Endothelial cell of umbilical vein (primary cell): ENCODE results near the gene CLN6. TPM values are rescaled to one million over a fixed set of nuclear protein-coding genes. Genes with fewer than 3 reads are reported as not detected.
"Not testable (repeated sequence)": the region's sequence is repeated elsewhere in the genome, so short reads cannot be mapped to it uniquely, and the experiment has no call there.

Source experiments
- BruUV-seq: library from RNA; stranded (reverse); fragments of 400-500 nt; replicated peaks from 2 replicates; lab custom pipeline; 2021; lab: Mats Ljungman, UMichigan
- CTCF ChIA-PET: fragments of 300-600, 350-600 bp; sonication (Branson Sonifier 250); formaldehyde crosslinking; loops from one replicate; lab custom pipeline; 2021; ENCODE audit warnings: antibody characterized with exemption, inconsistent platforms; lab: Charles Lee
- POLR2A ChIA-PET: fragments of 300-600, 350-600 bp; sonication (Branson Sonifier 250); formaldehyde crosslinking; loops from one replicate; lab custom pipeline; 2021; ENCODE audit warnings: antibody characterized with exemption, inconsistent platforms; lab: Charles Lee
- DNase-seq: peaks from one replicate; pipeline ENCODE4 v3.0.0-alpha.2; 2011; ENCODE audit warnings: low read depth, low spot score
- FAIRE-seq: peaks from 2 replicates; lab custom pipeline; 2011; peaks lifted over from hg19 to GRCh38; lab: Jason Lieb, UNC
- H2AFZ ChIP-seq: 2 replicates; pipeline ENCODE4 v1.6.0; 2012; ENCODE audit warnings: low read depth, low read length, control low read depth, inconsistent platforms
- H3K27ac ChIP-seq: 2 replicates; pipeline ENCODE4 v1.5.1; 2011; ENCODE audit warnings: low read depth, mild to moderate bottlenecking, control low read depth, low read length, moderate library complexity; ENCODE audit not compliant: insufficient read depth
- H3K27me3 ChIP-seq, 2 experiments: 2 replicates each; pipeline versions ENCODE4 v1.6.0 to v1.6.1; 2011; ENCODE audit warnings: low read length in 2 of 2, mixed read lengths in 1 of 2; ENCODE audit not compliant: control insufficient read depth in 2 of 2, insufficient read depth in 2 of 2
- H3K36me3 ChIP-seq, 2 experiments: 2 replicates in 1 of 2; 3 replicates in 1 of 2; pipeline ENCODE4 v1.5.1; 2011; ENCODE audit warnings: low read length in 2 of 2, mild to moderate bottlenecking in 1 of 2, moderate library complexity in 1 of 2; ENCODE audit not compliant: control insufficient read depth in 2 of 2, insufficient read depth in 2 of 2; ENCODE audit errors: extremely low read depth in 1 of 2
- H3K4me1 ChIP-seq: 3 replicates; pipeline ENCODE4 v1.5.1; 2011; ENCODE audit warnings: mild to moderate bottlenecking, low read length; ENCODE audit not compliant: control insufficient read depth, insufficient read depth; ENCODE audit errors: extremely low read depth
- H3K4me2 ChIP-seq: 2 replicates; pipeline ENCODE4 v1.6.1; 2011; ENCODE audit warnings: low read length, control low read depth, mixed read lengths; ENCODE audit not compliant: insufficient read depth
- H3K4me3 ChIP-seq, 3 experiments: fragments of 200-600 bp in 1 of 3; sonication (generic), shearing (Covaris generic) in 1 of 3; replicated peaks in 1 of 3; 2 replicates each; pipeline ENCODE4 v1.5.1; 2011 to 2016; ENCODE audit warnings: control low read depth in 3 of 3, low read length in 3 of 3, mild to moderate bottlenecking in 2 of 3, inconsistent platforms in 1 of 3, low read depth in 1 of 3, moderate library complexity in 1 of 3; ENCODE audit not compliant: insufficient read depth in 1 of 3
- H3K79me2 ChIP-seq: 2 replicates; pipeline ENCODE4 v1.6.0; 2012; ENCODE audit warnings: low read length, inconsistent platforms; ENCODE audit not compliant: control insufficient read depth, insufficient read depth
- H3K9ac ChIP-seq: replicated peaks from 2 replicates; pipeline ENCODE3; 2011; ENCODE audit warnings: low read length, control low read depth; ENCODE audit not compliant: insufficient read depth; ENCODE audit errors: extremely low read depth
- H3K9me1 ChIP-seq: replicated peaks from 3 replicates; pipeline ENCODE4 v1.6.0; 2011; ENCODE audit warnings: mild to moderate bottlenecking, low read length; ENCODE audit not compliant: control insufficient read depth, insufficient read depth; ENCODE audit errors: extremely low read depth
- H3K9me3 ChIP-seq: replicated peaks from 2 replicates; pipeline ENCODE4 v1.5.1; 2012; ENCODE audit warnings: low read length, inconsistent platforms; ENCODE audit not compliant: control insufficient read depth, insufficient read depth
- H4K20me1 ChIP-seq: replicated peaks from 2 replicates; pipeline ENCODE3; 2011; ENCODE audit warnings: mild to moderate bottlenecking, low read length; ENCODE audit not compliant: control insufficient read depth, insufficient read depth; ENCODE audit errors: extremely low read depth
- EZH2 ChIP-seq: IDR thresholded peaks from 2 replicates; pipeline ENCODE4 v1.6.1; 2012; ENCODE audit warnings: borderline replicate concordance, low read depth, mild to moderate bottlenecking, moderate library complexity, low read length, inconsistent platforms; ENCODE audit not compliant: severe bottlenecking
- GATA2 ChIP-seq: IDR thresholded peaks from 2 replicates; pipeline ENCODE4 v1.7.0; 2011; ENCODE audit warnings: low read depth, mild to moderate bottlenecking, moderate library complexity, mixed read lengths, low read length; ENCODE audit not compliant: insufficient read length, insufficient read depth
- POLR2A ChIP-seq: IDR thresholded peaks from 2 replicates; pipeline ENCODE4 v1.6.1; 2012; ENCODE audit warnings: low read depth, mild to moderate bottlenecking, control low read depth, low read length
- POLR2AphosphoS5 ChIP-seq: IDR thresholded peaks from 2 replicates; pipeline ENCODE4 v1.6.1; 2012; ENCODE audit warnings: low read depth, mild to moderate bottlenecking, control low read depth, low read length, moderate library complexity; ENCODE audit not compliant: insufficient read depth
- dilution Hi-C: fragments of 300-500 bp; cut with MboI; formaldehyde crosslinking; loops from one replicate; pipeline ENCODE4 v1.15.0; 2019; ENCODE audit warnings: low sequenced_read_pairs; ENCODE audit not compliant: extremely low pct_ligation_motif_present
- intact Hi-C: fragments of 100-400 bp; cut with micrococcal nuclease; formaldehyde crosslinking; loops from one replicate; pipeline ENCODE4 v1.10.0; 2022
- polyA plus RNA-seq, 4 experiments: library from polyadenylated mRNA; depleted of rRNA in 3 of 4; stranded (reverse) in 3 of 4; unstranded in 1 of 4; fragments of >200 nt; gene quantifications; 2 replicates each; pipeline versions ENCODE4 v1.2.1 to v1.2.3, GENCODE V29; 2011 to 2012; ENCODE audit warnings: missing spikeins in 1 of 4
- total RNA-seq: library from RNA; stranded (reverse); gene quantifications from 2 replicates; pipeline ENCODE4 v1.2.3, GENCODE V29; 2021
- TF ChIP-seq, protein P1 (sequence below), 2 donors: IDR thresholded peaks; 1 replicate in 1 of 2; 2 replicates in 1 of 2; pipeline ENCODE4 v1.5.1; 2011; ENCODE audit warnings: low read length in 2 of 2, mild to moderate bottlenecking in 2 of 2, moderate library complexity in 2 of 2, control low read depth in 1 of 2, inconsistent platforms in 1 of 2, low read depth in 1 of 2; ENCODE audit not compliant: insufficient read depth in 1 of 2; ENCODE audit errors: extremely low read depth in 1 of 2

Gene CLN6
- total and polyA plus RNA-seq, 2 donors (not counting 3 experiments of a cell fraction or from before 2014, with no cell fraction given): 53.9 to 75.5 TPM

DNA sequence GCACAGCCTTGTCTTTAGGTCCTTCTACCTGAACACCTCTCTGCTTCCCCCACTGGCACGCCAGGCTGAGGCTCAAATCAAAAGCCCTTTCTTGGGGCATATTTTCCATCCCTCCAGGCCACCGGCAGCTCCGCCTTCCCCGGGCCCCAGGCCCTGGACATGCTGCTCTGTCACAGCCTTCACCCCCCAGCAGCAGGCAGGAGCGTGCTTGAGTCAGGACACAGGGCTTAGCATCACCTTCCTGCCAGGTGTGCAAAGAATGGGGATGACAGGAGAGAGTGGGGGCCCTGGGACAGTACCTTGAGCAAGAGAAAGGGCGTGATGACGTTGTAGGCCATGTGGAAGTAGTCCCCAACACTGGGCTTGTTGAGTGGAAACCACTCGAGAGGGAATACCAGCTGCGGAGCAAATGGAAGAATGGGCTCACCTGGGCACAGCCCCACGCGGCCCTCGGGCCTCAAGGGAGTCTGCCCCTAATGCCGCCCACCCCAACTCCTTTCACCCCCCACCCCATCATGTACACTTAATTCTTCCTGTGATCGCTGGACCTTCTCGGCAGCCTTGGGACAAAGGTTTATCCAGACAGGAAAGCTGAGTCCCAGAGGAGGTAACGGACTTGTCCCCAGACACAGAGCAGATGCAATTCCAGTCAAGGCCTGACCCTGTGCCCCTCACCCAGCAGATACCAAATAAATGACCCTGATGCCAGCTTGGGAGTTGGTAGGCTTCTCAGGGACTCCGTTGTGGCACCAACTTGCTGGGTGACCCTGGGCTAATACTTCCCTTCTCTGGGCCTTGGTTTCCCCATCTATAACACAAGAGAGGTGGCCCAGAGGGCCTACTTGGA is 15.3 kb downstream of the CLN6 start:
- dilution Hi-C loops: no loop called here

DNA sequence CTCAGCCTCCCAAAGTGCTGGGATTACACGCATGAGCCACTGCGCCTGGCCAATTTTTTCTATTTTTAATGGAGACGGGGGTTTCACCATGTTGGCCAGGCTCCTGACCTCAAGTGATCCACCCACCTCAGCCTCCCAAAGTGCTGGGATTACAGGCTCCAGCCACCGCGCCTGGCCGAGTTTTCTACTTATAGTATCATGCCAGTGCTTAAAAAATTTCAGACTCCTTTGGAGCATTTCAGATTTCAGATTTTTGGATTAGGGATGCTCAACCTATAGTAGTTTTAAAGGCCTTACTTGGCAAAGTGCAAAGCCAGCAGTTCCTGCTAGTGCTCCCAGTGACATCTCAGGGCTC is 16.1 kb downstream of the CLN6 start:
- peaks cover 20% of the 10 kb centered on the region for H3K79me2 ChIP-seq
- not testable (repeated sequence) for H3K9ac ChIP-seq

More for the DNA sequence above, 15.3 kb downstream of the CLN6 start:
- H3K9me1 ChIP-seq: no peaks in the 10 kb centered on the region
- no peaks in the 10 kb centered on the region for H4K20me1 ChIP-seq
- no peaks in the 10 kb centered on the region for H3K4me1 ChIP-seq
- no peak overlapping the region for H3K27ac ChIP-seq
- FAIRE-seq (no peak), DNase-seq (no peak)
- no peak overlapping the region for H2AFZ ChIP-seq
- no TSS peak for BruUV-seq
- CTCF ChIA-PET: no interaction called here
- TF ChIP-seq, protein P1, sequence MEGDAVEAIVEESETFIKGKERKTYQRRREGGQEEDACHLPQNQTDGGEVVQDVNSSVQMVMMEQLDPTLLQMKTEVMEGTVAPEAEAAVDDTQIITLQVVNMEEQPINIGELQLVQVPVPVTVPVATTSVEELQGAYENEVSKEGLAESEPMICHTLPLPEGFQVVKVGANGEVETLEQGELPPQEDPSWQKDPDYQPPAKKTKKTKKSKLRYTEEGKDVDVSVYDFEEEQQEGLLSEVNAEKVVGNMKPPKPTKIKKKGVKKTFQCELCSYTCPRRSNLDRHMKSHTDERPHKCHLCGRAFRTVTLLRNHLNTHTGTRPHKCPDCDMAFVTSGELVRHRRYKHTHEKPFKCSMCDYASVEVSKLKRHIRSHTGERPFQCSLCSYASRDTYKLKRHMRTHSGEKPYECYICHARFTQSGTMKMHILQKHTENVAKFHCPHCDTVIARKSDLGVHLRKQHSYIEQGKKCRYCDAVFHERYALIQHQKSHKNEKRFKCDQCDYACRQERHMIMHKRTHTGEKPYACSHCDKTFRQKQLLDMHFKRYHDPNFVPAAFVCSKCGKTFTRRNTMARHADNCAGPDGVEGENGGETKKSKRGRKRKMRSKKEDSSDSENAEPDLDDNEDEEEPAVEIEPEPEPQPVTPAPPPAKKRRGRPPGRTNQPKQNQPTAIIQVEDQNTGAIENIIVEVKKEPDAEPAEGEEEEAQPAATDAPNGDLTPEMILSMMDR (IDR thresholded peaks at IDR 0.05; ENCODE audit: extremely low read depth in 1 of 2, insufficient read depth in 1 of 2, low read depth in 1 of 2, low read length in 2 of 2): no peak
- TF ChIP-seq POLR2AphosphoS5 (no peak), GATA2 (no peak), EZH2 (no peak), POLR2A (no peak)
- intact Hi-C loops: no loop called here
- no peaks in the 10 kb centered on the region for H3K27me3 ChIP-seq
- no peaks in the 10 kb centered on the region for H3K36me3 ChIP-seq
- H3K4me2 ChIP-seq: no peak overlapping the region
- H3K79me2 ChIP-seq: peaks cover 24% of the 10 kb centered on the region
- no peak overlapping the region for H3K4me3 ChIP-seq
- no peak overlapping the region for H3K9ac ChIP-seq
- H3K9me3 ChIP-seq: no peaks in the 10 kb centered on the region
- POLR2A ChIA-PET: interaction anchor here (0.7 kb wide), 1 partner anchor 59 kb away, joined by 3 read pairs; no protein-coding TSS in a partner anchor

More for the DNA sequence above, 16.1 kb downstream of the CLN6 start:
- H3K9me3 ChIP-seq, H4K20me1 ChIP-seq, H3K4me2 ChIP-seq, DNase-seq, H3K9me1 ChIP-seq, H3K27me3 ChIP-seq, H3K4me1 ChIP-seq, BruUV-seq, CTCF ChIA-PET, H3K36me3 ChIP-seq, intact Hi-C loops, H2AFZ ChIP-seq, dilution Hi-C loops, H3K27ac ChIP-seq, H3K4me3 ChIP-seq, FAIRE-seq: not testable (repeated sequence)
- POLR2A ChIA-PET: interaction anchor here (0.7 kb wide), 1 partner anchor 58 kb away, joined by 3 read pairs; no protein-coding TSS in a partner anchor
